Dermis microvascular lymphatic vessel endothelial cell (primary cell): ENCODE measurements around the gene ELMOD3. TPM values are rescaled to one million over a fixed set of nuclear protein-coding genes. Genes with fewer than 3 reads are reported as not detected.
"Not testable (repeated sequence)": the region's sequence is repeated elsewhere in the genome, so short reads cannot be mapped to it uniquely, and the experiment has no call there.

Experiments used
- DNase-seq, 2 donors: peaks; one replicate each; pipeline versions ENCODE4 v3.0.0 to v3.0.0-alpha.2; 2010; ENCODE audit warnings: low read depth in 2 of 2
- total RNA-seq: library from RNA; depleted of rRNA; stranded (reverse); fragments of >200 nt; gene quantifications from 2 replicates; pipeline ENCODE4 v1.2.1, GENCODE V29; 2014

The ELMOD3 gene
- total RNA-seq, 1 donor from 2014 or later, result 6.9 TPM

GRCh38 chr2:85400541-85401463 is 46.2 kb downstream of the ELMOD3 start:
- no peak for DNase-seq

GRCh38 chr2:85401464-85401805 is 46.9 kb downstream of the ELMOD3 start:
- no peak for DNase-seq

DNA sequence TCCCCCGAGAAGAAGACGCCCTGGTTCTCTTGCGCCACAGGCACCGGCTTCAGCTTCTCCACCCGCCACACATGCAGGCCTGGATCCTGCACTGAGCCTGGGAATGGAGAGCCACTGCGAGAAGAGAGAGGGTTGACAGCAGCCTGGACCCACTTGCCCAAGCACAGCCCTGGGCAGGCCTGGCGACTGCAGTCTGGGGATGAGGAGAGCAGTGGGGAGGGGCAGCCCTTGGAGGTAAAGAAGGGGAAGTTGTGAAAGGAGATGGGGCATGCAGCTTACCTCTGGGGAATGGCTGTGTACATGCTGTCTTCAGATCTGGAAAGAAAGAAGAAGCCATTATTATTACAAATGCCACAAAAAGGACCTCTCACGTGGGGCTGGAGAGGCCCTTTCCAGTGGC is 47.3 kb downstream of the ELMOD3 start:
- DNase-seq, result no peak

DNA sequence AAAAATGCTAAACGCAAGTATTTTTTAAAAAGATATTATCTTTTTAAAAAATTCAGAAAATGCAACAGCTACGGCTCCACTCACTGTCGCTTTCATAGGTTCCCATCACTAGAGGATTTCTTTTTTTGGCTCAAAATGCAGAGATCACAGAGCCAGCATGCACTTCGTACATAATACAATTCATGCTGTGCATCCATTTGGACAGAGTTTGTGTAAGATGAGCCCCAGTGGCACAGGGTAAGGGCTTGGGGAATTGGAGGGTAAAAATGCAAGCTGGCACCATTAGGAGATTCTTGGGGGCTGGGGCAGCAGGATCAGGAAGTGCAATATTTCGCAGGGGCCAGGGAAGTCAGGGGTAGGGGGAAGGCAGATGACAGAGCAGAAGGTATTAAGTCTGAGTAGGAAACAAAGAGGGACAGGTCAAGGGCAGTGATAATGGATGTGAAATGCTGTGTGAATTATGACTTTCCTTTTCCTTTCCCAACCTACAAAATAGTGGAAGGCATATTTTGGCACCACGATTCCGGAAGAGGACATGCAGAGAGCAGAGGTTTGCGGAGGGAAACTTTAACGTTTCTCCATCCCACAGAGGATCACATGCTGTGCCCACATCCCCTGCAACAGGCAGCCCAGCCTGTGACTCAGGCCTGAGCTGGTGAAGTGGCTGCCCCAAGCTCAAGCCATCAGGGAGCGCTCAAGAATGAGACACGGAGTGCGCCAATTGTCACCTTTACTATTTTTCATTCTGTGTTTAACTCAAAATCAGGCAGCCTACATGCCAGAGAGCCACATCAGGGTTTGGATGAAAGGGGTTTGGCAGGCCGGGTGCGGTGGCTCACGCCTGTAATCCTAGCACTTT is 50.9 kb downstream of the ELMOD3 start:
- DNase-seq, result peak; percentile 70 to 77

DNA sequence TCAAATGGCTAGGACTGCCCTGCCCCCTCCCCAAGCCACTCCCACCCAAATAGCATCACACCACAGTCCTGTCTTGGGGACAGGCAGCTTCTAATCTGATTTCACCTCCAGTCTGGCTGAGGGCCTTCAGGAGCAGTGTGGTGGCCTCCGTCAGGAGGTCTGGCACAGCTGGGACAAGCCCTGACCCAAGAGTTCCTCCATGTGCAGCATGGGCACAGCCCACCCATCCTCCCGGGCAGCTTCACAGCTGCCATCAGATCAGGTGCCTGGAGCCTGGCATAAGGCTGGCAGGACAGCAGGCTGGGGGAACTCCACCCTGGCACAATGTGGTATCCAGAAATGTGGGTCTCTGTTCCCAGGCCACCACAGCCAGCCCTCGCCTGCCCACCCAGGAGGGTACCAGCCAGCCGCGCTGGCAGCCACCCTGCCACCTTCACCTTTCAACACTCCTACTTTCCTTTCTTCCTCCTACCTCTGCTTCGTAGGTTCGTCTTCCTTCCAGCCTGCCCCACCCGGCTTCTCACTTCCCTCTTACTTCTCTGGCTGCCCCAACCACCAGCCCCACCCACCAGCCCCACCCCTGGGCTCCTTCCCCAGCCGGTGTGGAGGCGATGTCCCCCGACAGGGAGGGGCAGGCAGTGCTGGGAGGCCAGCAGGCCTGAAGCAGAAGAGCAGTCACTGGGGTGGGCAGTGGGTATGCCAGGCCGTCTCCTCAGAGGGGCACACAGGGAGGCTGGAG is 55.4 kb downstream of the ELMOD3 start, which contains the start of gene CAPG:
CAPG (minus strand) TSS at position 522 of the 739 bp plus-strand sequence. CDS start 8,221 bp downstream, outside the sequence.
- DNase-seq, result no peak

- no peak for DNase-seq
Measured at GRCh38 chr2:85410584-85411404, 56.2 kb downstream of the ELMOD3 start.

- DNase-seq, result no peak
Measured at GRCh38 chr2:85411405-85411748, 56.8 kb downstream of the ELMOD3 start.

DNA sequence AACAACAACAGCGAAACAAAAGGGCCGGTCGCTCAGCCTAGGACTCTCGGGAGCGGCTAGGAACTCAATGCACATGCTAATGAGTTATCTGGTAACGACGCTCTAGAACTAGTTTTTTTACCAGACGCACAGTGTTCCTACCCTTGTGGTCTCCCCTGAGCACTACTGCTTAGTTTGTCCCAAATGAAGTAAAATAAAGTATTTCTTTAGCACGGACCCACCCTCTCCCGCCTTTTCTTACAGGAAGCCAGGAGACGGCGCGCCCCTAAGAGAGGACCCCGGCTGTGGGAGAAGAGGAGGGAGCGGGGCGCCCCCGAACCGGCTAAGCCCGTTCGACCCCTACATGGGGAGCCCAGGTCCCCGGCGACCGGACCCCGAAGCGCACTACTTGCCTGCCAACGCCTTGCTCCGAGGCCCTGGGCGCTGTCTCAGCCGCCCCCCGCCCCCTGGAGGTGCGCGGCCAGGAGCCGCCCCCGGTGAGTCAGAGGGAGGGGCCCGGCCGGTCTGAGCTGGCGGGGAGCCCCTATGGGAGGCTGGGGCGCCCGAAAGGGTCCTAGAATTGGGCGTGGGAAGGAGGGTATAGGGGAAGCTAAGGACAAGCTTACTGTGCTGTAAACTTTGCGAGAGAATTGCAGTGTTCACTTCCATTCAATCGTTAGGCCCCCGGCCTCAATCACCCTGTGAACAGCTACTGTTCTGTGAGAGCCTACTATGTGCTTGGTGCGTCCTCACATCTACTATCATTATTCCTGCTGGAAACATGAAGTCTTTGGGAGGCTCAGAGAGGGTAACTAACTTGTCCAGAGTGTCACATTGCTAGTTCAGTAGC is 59.2 kb downstream of the ELMOD3 start:
- DNase-seq, result peak in 1 of 2 donors; percentile 58

DNA sequence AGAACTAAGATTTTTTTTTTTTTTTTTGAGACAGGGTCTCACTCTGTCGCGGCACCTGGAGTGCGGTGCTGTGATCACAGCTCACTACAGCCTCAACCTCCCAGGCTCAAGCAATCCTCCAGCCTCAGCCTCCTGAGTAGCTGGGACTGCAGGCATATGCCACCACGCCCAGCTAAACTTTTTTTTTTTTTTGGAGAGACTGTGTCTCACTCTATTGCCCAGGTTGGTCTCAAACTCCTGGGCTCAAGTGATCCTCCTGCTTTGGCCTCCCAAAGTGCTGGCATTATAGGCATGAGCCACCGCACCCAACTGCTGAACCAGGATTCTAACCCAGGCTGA is 59.8 kb downstream of the ELMOD3 start:
- not testable (repeated sequence) for DNase-seq

GRCh38 chr2:85414761-85415553 is 60.4 kb downstream of the ELMOD3 start:
- DNase-seq, result no peak

DNA sequence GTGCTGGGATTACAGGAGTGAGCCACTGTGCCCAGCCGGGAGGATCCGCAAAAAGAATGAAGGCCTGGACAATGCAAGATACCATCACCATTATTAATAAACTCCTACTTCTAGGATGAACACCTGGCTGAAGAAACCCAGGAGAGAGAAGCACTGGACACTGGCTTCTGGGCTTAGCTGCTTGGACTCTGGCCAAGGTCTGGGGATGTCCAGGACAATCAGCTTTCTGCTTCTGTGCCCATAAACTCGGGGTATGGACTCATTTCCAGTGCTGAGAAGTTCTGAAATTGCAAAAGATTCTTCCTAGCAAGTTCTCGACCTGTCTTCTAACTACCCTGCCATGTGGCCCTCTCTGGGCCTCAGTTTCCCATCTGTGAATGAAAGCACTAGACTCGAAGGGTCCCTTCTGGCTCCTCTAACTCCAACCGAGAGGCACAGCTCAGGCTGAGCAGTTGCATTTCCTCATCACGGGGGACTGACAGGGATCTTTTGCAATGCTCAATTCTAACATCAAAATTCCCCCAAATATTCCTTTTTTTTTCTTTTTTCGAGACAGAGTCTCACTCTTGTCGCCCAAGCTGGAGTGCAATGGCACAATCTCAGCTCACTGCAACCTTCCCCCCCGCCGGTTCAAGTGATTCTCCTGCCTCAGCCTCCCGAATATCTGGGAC is 61.5 kb downstream of the ELMOD3 start:
- DNase-seq, result no peak

DNA sequence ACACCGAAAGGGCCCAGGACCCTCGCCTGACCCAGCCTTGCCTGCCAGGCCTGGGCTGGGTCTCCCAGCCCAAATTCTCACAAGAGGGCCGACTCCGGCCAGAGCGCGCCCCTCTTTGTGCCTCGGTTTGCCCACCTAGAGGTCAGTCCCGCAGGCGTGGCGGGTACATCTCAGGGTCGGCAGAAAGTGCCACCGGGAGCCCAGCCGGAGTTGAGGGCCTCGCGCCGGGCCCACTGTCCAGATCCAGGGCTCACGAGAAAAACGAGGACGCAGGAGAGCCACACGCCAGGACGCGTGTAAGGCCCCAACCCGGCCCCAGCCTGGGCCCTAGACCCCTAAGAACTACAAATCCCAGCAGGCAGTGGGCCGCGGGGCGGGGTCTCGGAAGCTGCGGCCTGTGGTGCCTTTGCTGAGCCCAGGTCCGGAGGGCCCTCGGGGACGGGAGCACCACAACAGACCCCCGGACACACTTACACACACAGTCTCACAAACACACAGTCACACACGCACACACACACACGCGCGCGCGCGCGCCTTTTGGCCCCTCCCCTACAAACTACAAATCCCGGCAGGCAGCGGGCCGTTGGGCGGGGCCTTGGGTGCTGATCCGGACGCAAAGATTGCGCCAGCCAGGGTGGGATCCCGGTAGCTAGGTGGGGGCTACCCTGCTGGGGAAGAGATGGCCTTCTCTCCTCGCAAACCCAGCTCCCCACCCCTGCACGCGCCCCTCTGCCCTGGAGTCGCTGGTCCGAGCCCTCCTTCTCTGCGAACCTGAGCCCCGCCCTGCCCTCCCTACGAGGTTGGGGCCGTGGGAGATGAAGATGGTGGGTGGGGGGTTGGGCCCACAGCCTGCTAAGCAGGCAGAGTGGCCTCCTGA is 63.8 kb downstream of the ELMOD3 start, which contains the start of gene SH2D6:
SH2D6 (plus strand) TSS at position 583 of the 877 bp plus-strand sequence. CDS start 10,752 bp downstream, outside the sequence.
- DNase-seq, result peak; percentile 66 to 85

DNA sequence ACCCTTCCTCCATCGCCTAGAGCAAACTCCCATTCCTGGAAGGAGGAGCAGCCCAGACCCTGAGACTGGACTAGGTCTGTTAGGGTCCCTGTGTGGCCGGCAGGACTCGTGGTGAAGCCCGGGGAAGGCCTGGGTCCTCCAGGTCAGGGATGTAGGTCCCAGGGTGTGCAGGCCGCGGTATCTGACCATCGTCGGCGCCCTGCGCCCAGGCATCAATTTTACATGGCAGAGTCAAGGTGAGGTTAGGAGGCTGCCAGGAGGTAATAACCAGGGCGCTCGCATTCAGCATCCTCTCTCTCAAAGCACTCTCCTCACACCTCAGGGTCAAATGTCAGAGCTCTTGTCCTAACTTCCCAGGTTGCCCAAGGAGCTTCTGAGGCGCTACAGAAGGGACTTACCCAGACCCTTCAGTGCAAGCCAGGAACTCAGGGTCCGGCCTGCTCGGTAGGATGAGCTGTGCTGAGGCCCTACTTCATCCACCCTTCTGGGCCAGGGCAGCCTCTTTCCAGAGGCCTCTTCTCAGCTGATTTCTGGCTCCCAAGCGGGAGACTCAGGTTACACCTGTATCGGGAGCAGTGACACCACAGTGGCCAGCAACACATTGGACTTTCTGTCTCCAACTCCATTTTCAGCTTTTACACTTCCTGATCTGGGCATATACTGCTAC is 64.6 kb downstream of the ELMOD3 start:
- no peak for DNase-seq

GRCh38 chr2:85420536-85421259 is 66.1 kb downstream of the ELMOD3 start:
- DNase-seq, result peak; percentile 40 to 68

DNA sequence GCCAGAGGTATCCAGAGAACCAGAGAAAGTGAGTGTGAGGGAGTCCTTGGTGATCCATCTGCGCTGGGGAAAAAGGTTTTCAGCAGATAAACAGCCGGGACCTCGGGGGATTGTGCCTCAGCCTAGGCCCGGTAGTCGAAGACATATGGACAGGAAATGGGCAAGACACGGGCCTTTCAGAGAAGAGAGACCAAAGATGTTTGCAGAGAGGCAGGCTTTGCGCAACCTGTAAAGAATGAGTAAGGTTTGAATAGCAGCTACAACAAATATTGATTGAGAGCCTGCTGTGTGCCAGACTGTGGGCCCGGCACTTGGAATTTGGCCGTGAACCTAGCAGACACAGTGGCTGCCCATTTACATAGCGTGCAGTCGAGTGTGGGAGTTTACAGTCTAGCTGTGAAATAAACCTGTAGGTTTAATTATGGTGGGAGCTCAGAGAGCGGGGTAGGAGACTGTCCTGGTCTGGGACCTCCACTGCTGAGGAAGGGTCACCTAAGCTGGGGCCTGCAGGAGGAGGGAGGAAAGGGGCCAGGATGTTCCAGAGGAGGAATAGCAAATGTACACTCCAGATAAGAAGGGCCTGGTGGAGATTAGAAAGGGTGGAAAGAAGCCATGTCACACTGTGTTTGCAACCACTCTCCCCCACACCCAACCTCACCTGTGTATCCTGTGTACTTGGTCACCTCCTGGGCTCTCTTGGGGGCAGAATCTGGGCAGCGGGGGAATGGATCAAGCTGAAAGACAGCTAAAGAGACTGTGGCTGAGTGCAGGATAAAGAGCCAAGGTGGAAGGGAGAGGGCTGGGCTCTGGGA is 66.9 kb downstream of the ELMOD3 start:
- no peak for DNase-seq
